Measurements from ENCODE around the gene FOXM1. TPM values are rescaled to one million over a fixed set of nuclear protein-coding genes. Genes with fewer than 3 reads are reported as not detected.

FOXM1 gene
- total RNA-seq, 1 experiment from 2014 or later = 15.4 TPM

- Histone ChIP-seq H2AFZ (ENCODE audit: low read length) (no peak overlapping the region), H3K36me3 (ENCODE audit: insufficient read depth, low read length) (peaks cover 43% of the 10 kb centered on the region; the same call in 1 of the 2 replicates)
- no peak for DNase-seq
Measured at GRCh38 chr12:2820432-2820831, 56.5 kb downstream of the FOXM1 start.

GRCh38 chr12:2819810-2820209, 57.2 kb downstream of the FOXM1 start:
- peaks cover 10% of the 10 kb centered on the region for H3K79me2 ChIP-seq (ENCODE audit: low read length)
- DNase-seq = no peak
- no peak overlapping the region for H3K9ac ChIP-seq (ENCODE audit: low read length)
- no peak overlapping the region for H3K4me2 ChIP-seq (ENCODE audit: low read depth, low read length, poor library complexity, severe bottlenecking)
- H3K27me3 ChIP-seq (ENCODE audit: low read length) = no peaks in the 10 kb centered on the region
- H3K4me3 ChIP-seq (ENCODE audit: low read length) = no peak overlapping the region
- H3K36me3 ChIP-seq (ENCODE audit: insufficient read depth, low read length) = peaks cover 43% of the 10 kb centered on the region; the same call in 1 of the 2 replicates
- H4K20me1 ChIP-seq (ENCODE audit: insufficient read depth, low read depth, low read length) = peaks cover 4% of the 10 kb centered on the region; the same call in 1 of the 2 replicates
- H3K4me1 ChIP-seq (ENCODE audit: low read length) = no peaks in the 10 kb centered on the region
- no peaks in the 10 kb centered on the region for H3K9me3 ChIP-seq (ENCODE audit: low read length)
- no peak overlapping the region for H3K27ac ChIP-seq (ENCODE audit: low read length)
- H3K9me2 ChIP-seq (replicated peaks; ENCODE audit: insufficient read depth, low read length) = no peaks in the 10 kb centered on the region
- no peak overlapping the region for H2AFZ ChIP-seq (ENCODE audit: low read length)

More at GRCh38 chr12:2820432-2820831, 56.5 kb downstream of the FOXM1 start:
- H4K20me1 ChIP-seq (ENCODE audit: insufficient read depth, low read depth, low read length) = peaks cover 4% of the 10 kb centered on the region; the same call in 1 of the 2 replicates
- no peak overlapping the region for H3K4me2 ChIP-seq (ENCODE audit: low read depth, low read length, poor library complexity, severe bottlenecking)
- H3K9me2 ChIP-seq (replicated peaks; ENCODE audit: insufficient read depth, low read length) = no peaks in the 10 kb centered on the region
- no peaks in the 10 kb centered on the region for H3K9me3 ChIP-seq (ENCODE audit: low read length)
- peaks cover 4% of the 10 kb centered on the region for H3K79me2 ChIP-seq (ENCODE audit: low read length)
- no peak overlapping the region for H3K9ac ChIP-seq (ENCODE audit: low read length)
- H3K4me3 ChIP-seq (ENCODE audit: low read length) = no peak overlapping the region
- H3K27ac ChIP-seq (ENCODE audit: low read length) = no peak overlapping the region
- no peaks in the 10 kb centered on the region for H3K27me3 ChIP-seq (ENCODE audit: low read length)
- no peaks in the 10 kb centered on the region for H3K4me1 ChIP-seq (ENCODE audit: low read length)

- Histone ChIP-seq H3K36me3 (ENCODE audit: insufficient read depth, low read length) (peaks cover 22% of the 10 kb centered on the region; the same call in 1 of the 2 replicates), H3K4me3 (ENCODE audit: low read length) (peak overlapping the region; percentile 83)
Measured at GRCh38 chr12:2813214-2814185, 63.5 kb downstream of the FOXM1 start.

GRCh38 chr12:2812290-2813213, 64.4 kb downstream of the FOXM1 start, which contains the start of gene ITFG2:
TSS of gene ITFG2 (plus strand) at chr12:2812668. CDS start at chr12:2812761, 93 bp downstream.
- Histone ChIP-seq H3K4me2 (ENCODE audit: low read depth, low read length, poor library complexity, severe bottlenecking) (peak within 1 kb of the TSS; percentile 92), H3K79me2 (ENCODE audit: low read length) (peaks cover 35% of the 10 kb centered on the region), H3K4me1 (ENCODE audit: low read length) (peaks cover 19% of the 10 kb centered on the region), H3K36me3 (ENCODE audit: insufficient read depth, low read length) (peaks cover 15% of the 10 kb centered on the region; the same call in 1 of the 2 replicates), H3K9me2 (replicated peaks; ENCODE audit: insufficient read depth, low read length) (no peaks in the 10 kb centered on the region), H2AFZ (ENCODE audit: low read length) (peak within 1 kb of the TSS; percentile 68), H3K27me3 (ENCODE audit: low read length) (no peaks in the 10 kb centered on the region), H4K20me1 (ENCODE audit: insufficient read depth, low read depth, low read length) (peaks cover 2% of the 10 kb centered on the region), H3K4me3 (ENCODE audit: low read length) (peak within 1 kb of the TSS; percentile 83), H3K9ac (ENCODE audit: low read length) (peak within 1 kb of the TSS; percentile 87), H3K9me3 (ENCODE audit: low read length) (no peaks in the 10 kb centered on the region), H3K27ac (ENCODE audit: low read length) (peak within 1 kb of the TSS; percentile 77)
- peak; percentile 99 for DNase-seq

More at GRCh38 chr12:2813214-2814185, 63.5 kb downstream of the FOXM1 start:
- Histone ChIP-seq H4K20me1 (ENCODE audit: insufficient read depth, low read depth, low read length) (peaks cover 4% of the 10 kb centered on the region), H3K27ac (ENCODE audit: low read length) (peak overlapping the region; percentile 77), H3K9me2 (replicated peaks; ENCODE audit: insufficient read depth, low read length) (no peaks in the 10 kb centered on the region), H3K9me3 (ENCODE audit: low read length) (no peaks in the 10 kb centered on the region), H3K27me3 (ENCODE audit: low read length) (no peaks in the 10 kb centered on the region), H3K4me1 (ENCODE audit: low read length) (peaks cover 19% of the 10 kb centered on the region), H2AFZ (ENCODE audit: low read length) (no peak overlapping the region; the same call in 1 of the 2 replicates), H3K9ac (ENCODE audit: low read length) (peak overlapping the region; percentile 87), H3K4me2 (ENCODE audit: low read depth, low read length, poor library complexity, severe bottlenecking) (peak overlapping the region; percentile 92), H3K79me2 (ENCODE audit: low read length) (peaks cover 35% of the 10 kb centered on the region)
- DNase-seq = peak; percentile 87

- H3K4me1 ChIP-seq (ENCODE audit: low read length) = peaks cover 19% of the 10 kb centered on the region
- peak overlapping the region; percentile 83 for H3K4me3 ChIP-seq (ENCODE audit: low read length)
- H4K20me1 ChIP-seq (ENCODE audit: insufficient read depth, low read depth, low read length) = no peaks in the 10 kb centered on the region; the same call in 1 of the 2 replicates
- H3K36me3 ChIP-seq (ENCODE audit: insufficient read depth, low read length) = peaks cover 8% of the 10 kb centered on the region; the same call in 1 of the 2 replicates
- peak overlapping the region; percentile 67 for H3K9ac ChIP-seq (ENCODE audit: low read length)
- no peak for DNase-seq
- H3K27me3 ChIP-seq (ENCODE audit: low read length) = no peaks in the 10 kb centered on the region
- H3K4me2 ChIP-seq (ENCODE audit: low read depth, low read length, poor library complexity, severe bottlenecking) = peak overlapping the region; percentile 92
- H3K79me2 ChIP-seq (ENCODE audit: low read length) = peaks cover 35% of the 10 kb centered on the region
- H3K27ac ChIP-seq (ENCODE audit: low read length) = peak overlapping the region; percentile 66
- H3K9me2 ChIP-seq (replicated peaks; ENCODE audit: insufficient read depth, low read length) = no peaks in the 10 kb centered on the region
- no peak overlapping the region; the same call in 1 of the 2 replicates for H2AFZ ChIP-seq (ENCODE audit: low read length)
- H3K9me3 ChIP-seq (ENCODE audit: low read length) = no peaks in the 10 kb centered on the region
Measured at GRCh38 chr12:2811801-2812200, 65.2 kb downstream of the FOXM1 start.

Other genes with a start within 250 kb of the FOXM1 start
- 76.7 and 98.3 TPM in 2 replicates for gene FKBP4, start 82.2 kb downstream of the FOXM1 start, total RNA-seq (2014; rRNA removed; shearing (Covaris generic); ENCODE audit: low replicate concordance)
- 31.9 and 54.5 TPM in 2 replicates for gene ITFG2, start 64.5 kb downstream of the FOXM1 start, total RNA-seq (2014; rRNA removed; shearing (Covaris generic); ENCODE audit: low replicate concordance)
- not detected in 2 replicates for gene NRIP2, start 42.1 kb downstream of the FOXM1 start, total RNA-seq (2014; rRNA removed; shearing (Covaris generic); ENCODE audit: low replicate concordance)
- gene TEX52, start 20.1 kb downstream of the FOXM1 start, total RNA-seq (2014; rRNA removed; shearing (Covaris generic); ENCODE audit: low replicate concordance) = not detected in 2 replicates
- 34.8 and 45.6 TPM in 2 replicates for gene RHNO1, start within 50 bp of the FOXM1 start, total RNA-seq (2014; rRNA removed; shearing (Covaris generic); ENCODE audit: low replicate concordance)
- gene TULP3, start 13.7 kb upstream of the FOXM1 start, total RNA-seq (2014; rRNA removed; shearing (Covaris generic); ENCODE audit: low replicate concordance) = 11.7 and 14.1 TPM in 2 replicates
- not detected in 2 replicates for gene TEAD4, start 82.2 kb upstream of the FOXM1 start, total RNA-seq (2014; rRNA removed; shearing (Covaris generic); ENCODE audit: low replicate concordance)
- 0.25 and 2.0 TPM in 2 replicates for gene TSPAN9, start 200.2 kb upstream of the FOXM1 start, total RNA-seq (2014; rRNA removed; shearing (Covaris generic); ENCODE audit: low replicate concordance)

Measured in Karpas-422 (cell line).